Skeletal muscle satellite cell (primary cell): ENCODE data around the gene RIOK3.
A peak's percentile ranks its signal among the peaks of the same experiment; 100 is the strongest.

Experiments used
- H3K27me3 ChIP-seq: 2 replicates; pipeline ENCODE4 v1.7.0; 2013; ENCODE audit warnings: low read length; ENCODE audit not compliant: control insufficient read depth, insufficient read depth
- H3K36me3 ChIP-seq: 2 replicates; pipeline ENCODE4 v1.7.0; 2013; ENCODE audit warnings: mild to moderate bottlenecking, control low read depth, low read length; ENCODE audit not compliant: insufficient read depth
- H3K4me1 ChIP-seq: 2 replicates; pipeline ENCODE4 v1.7.0; 2013; ENCODE audit warnings: low read length; ENCODE audit not compliant: control insufficient read depth, insufficient read depth
- H3K4me2 ChIP-seq: 2 replicates; pipeline ENCODE4 v1.7.0; 2013; ENCODE audit warnings: mild to moderate bottlenecking, low read length
- H3K4me3 ChIP-seq: 2 replicates; pipeline ENCODE4 v1.7.0; 2013; ENCODE audit warnings: low read length
- H3K9ac ChIP-seq: 2 replicates; pipeline ENCODE4 v1.7.0; 2013; ENCODE audit warnings: mild to moderate bottlenecking, low read depth, low read length, moderate library complexity
- H3K9me3 ChIP-seq: replicated peaks from 2 replicates; pipeline ENCODE4 v1.7.0; 2013; ENCODE audit warnings: mild to moderate bottlenecking, control low read depth, low read length

The RIOK3 gene

DNA sequence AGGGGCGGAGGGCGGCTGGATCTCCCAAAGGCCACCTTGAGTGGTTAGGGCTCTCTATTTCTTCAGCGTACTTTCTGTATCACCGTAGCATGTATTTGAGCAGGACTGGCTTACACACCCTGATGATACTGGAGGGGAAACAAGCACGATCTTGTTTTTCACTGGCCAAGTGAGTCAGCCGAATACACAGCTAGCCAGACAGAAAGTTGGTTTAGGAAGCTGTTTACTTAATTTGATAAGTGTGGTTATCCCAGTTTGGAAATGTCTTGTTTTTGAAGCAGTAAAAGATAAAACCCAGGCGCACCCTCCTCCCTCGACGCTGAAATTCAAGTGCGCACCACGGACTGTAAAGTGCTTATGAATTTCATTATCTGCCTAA is 582 bp downstream of the RIOK3 start:
- H3K4me3 ChIP-seq: peak overlapping the region; percentile 99
- H3K9ac ChIP-seq: peak overlapping the region; percentile 99
- H3K9me3 ChIP-seq: no peaks in the 10 kb centered on the region
- H3K36me3 ChIP-seq: peaks cover 14% of the 10 kb centered on the region
- H3K27me3 ChIP-seq: no peaks in the 10 kb centered on the region
- peak overlapping the region; percentile 96 for H3K4me2 ChIP-seq
- H3K4me1 ChIP-seq: peaks cover 16% of the 10 kb centered on the region

DNA sequence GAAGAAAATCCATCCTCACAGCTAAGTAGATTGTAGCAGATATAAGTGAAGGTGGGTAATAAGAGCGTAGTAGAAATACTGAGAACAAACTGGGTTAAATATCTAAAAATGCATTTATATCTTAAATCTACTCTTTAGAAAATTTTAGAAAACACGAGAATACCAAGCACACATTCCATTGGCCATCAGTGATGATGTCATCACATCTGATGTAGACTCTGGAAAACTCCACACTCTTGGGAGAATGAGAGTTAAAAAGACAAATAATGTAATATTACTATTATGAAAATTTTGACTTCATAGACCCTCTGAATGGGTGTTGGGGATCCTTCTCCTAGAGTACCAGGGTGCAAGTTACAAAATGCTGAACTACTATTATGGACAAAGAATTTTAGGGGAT is 3.7 kb downstream of the RIOK3 start:
- H3K9me3 ChIP-seq: no peaks in the 10 kb centered on the region
- H3K4me1 ChIP-seq: peaks cover 20% of the 10 kb centered on the region
- H3K4me2 ChIP-seq: no peak overlapping the region
- no peaks in the 10 kb centered on the region for H3K27me3 ChIP-seq
- peaks cover 19% of the 10 kb centered on the region for H3K36me3 ChIP-seq
- H3K4me3 ChIP-seq: no peak overlapping the region
- H3K9ac ChIP-seq: no peak overlapping the region

DNA sequence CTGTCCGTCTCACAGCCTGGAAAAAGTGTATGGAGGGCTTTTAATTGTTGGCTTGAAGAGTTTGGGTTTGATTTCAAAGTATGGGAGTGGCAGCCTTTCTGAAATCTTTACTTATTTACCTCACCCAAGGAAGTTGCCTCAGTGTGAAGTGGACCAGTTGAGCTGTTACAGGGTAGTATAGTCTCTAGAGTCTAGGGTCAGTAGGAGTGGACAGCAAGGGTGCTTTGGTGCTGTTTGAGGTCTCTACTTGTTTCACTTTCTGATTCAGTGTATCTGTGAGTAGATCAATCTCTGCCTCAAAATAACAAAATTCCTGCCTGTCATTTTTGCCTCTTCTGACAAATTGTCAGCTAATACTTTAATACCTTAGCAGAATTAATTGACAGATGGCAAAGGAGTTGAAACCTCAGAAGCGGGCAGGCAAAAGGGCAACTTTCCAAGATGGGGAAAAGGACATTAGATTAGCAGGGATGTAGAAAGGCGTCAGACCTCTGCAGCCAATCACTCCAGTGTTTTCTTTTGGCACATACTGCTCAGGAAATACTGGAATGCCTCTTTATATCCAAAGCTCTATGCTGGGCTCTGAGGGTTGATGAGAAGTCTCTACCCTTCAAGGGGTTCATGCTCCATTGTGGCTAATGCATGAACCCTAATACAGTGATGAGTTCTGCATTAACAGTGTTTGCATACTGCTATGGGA is 5.9 kb downstream of the RIOK3 start:
- peaks cover 33% of the 10 kb centered on the region for H3K36me3 ChIP-seq

DNA sequence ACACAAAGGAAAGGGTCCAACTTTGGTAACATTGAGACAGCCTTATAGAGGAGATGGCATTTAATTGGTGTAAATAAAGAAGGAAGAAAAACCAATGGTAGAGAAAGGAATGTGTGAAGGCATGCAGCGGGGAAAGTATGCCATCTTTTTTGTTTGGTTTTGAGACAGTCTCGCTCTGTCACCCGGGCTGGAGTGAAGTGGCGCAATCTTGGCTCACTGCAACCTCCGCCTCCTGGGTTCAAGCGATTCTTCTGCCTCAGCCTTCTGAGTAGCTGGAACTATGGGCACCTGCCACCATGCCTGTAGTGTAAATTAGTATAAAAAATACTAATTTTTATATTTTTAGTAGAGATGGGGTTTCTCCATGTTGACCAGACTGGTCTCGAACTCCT is 6.4 kb downstream of the RIOK3 start:
- peaks cover 38% of the 10 kb centered on the region for H3K36me3 ChIP-seq
- H3K9me3 ChIP-seq: no peaks in the 10 kb centered on the region
- no peaks in the 10 kb centered on the region for H3K27me3 ChIP-seq
- peaks cover 10% of the 10 kb centered on the region for H3K4me1 ChIP-seq
- H3K4me3 ChIP-seq: no peak overlapping the region
- H3K4me2 ChIP-seq: no peak overlapping the region
- H3K9ac ChIP-seq: no peak overlapping the region

More for the DNA sequence above, 5.9 kb downstream of the RIOK3 start:
- H3K4me1 ChIP-seq: peaks cover 13% of the 10 kb centered on the region
- no peak overlapping the region for H3K4me2 ChIP-seq
- no peaks in the 10 kb centered on the region for H3K9me3 ChIP-seq
- no peaks in the 10 kb centered on the region for H3K27me3 ChIP-seq
- H3K4me3 ChIP-seq: no peak overlapping the region
- H3K9ac ChIP-seq: no peak overlapping the region

DNA sequence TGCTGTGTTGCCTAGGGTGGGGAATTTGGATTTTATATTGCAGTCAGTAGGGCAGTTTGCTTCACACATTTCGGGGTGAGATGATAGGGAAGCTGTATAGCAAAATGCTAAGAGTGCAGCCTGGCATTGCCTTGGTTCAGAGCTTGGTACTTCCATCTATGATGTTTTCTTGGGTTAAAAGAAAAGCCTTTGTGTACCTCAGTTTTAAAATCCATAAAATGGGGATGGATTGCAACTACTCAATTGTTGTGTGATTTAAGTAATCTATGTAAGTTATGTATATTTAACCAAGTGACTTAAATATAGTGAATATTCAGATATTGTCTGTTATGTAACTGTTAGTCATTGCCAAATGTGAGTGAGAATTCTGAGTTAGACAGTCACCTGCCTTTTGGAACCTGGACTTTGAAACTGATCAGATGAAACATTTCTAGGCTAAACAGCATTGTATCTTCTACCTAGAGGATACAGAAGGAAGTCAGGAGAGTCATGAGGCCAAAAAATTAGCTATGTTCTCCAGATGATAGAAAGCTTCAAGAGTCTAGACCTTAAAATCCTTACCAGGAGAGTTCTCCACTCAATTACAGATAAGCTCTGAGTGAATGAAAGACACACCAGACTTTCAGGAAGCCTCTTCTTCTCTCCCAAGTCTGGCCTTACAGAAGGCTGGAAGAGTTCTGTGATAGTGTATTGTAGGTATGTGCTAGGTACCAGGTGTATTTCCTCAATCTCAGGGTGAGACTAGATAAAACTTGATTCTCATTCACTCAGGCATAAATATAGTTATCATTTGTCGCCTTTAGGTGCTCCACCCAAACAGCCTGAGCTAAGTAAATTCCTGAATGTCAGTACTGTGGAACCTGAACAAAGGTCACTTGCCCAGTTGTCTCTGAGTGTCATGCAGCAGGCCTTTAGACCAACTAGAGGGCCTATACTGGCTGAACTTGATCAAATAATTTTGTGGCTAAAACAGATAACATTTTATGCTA is 7.5 kb downstream of the RIOK3 start:
- H3K4me3 ChIP-seq: no peak overlapping the region
- H3K9ac ChIP-seq: no peak overlapping the region
- peaks cover 47% of the 10 kb centered on the region for H3K36me3 ChIP-seq
- no peaks in the 10 kb centered on the region for H3K27me3 ChIP-seq
- H3K4me2 ChIP-seq: no peak overlapping the region
- H3K9me3 ChIP-seq: no peaks in the 10 kb centered on the region
- peaks cover 4% of the 10 kb centered on the region for H3K4me1 ChIP-seq

DNA sequence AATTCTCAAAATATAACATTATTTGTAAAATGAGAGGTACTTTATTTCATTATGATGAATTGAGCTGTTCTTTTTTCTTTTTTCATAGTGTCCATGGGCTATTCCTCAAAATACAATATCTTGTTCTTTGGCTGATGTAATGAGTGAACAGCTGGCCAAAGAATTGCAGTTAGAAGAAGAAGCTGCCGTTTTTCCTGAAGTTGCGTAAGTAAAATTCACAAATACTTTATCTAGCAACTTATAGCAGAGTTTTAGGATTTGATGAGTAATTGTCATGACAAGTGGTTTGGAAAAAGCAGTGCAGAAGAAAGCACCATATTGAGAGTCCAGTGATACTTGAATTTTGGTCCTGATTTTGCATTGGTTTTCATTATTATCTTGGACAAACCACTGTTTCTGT is 9.8 kb downstream of the RIOK3 start:
- peaks cover 55% of the 10 kb centered on the region for H3K36me3 ChIP-seq
- no peaks in the 10 kb centered on the region for H3K9me3 ChIP-seq
- H3K4me3 ChIP-seq: no peak overlapping the region

DNA sequence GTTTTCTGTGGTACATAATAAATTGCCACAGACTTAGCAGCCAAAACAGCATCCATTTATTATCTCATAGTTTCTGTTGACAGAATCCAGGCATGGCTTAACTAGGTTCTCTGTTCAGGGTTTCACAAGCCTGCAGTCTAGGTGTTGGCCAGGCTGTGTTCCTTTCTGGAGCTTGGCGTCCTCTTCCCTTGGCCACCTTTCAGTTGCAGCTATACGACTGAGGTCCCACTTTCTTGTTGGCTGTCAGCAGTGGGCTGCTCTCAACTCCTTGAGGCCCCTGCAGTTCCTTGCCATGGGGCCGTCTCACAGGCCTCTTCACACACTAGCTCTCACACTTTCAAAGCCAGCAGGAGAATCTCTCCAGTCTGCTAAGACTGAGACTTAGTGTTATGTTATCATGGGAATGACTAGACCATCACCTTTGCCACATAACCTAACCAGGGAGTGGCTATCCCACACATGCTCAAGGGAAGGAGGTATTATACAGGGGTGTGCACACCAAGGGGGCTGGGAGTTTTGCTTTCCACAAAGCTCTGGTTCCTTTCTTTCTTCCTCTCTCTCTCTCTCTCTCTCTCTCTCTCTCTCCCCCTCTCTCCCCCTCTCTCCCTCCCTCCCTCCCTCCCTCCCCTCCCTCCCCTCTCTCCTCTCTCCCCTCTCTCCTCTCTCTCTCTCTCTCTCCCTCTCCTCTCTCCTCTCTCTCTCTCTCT is 15.8 kb downstream of the RIOK3 start:
- Histone ChIP-seq H3K4me1 (no peaks in the 10 kb centered on the region), H3K9ac (no peak overlapping the region), H3K27me3 (no peaks in the 10 kb centered on the region), H3K4me2 (no peak overlapping the region), H3K4me3 (no peak overlapping the region), H3K9me3 (no peaks in the 10 kb centered on the region), H3K36me3 (peaks cover 78% of the 10 kb centered on the region)

More for the DNA sequence above, 9.8 kb downstream of the RIOK3 start:
- no peak overlapping the region for H3K9ac ChIP-seq
- peaks cover 4% of the 10 kb centered on the region for H3K4me1 ChIP-seq
- no peak overlapping the region for H3K4me2 ChIP-seq
- no peaks in the 10 kb centered on the region for H3K27me3 ChIP-seq

DNA sequence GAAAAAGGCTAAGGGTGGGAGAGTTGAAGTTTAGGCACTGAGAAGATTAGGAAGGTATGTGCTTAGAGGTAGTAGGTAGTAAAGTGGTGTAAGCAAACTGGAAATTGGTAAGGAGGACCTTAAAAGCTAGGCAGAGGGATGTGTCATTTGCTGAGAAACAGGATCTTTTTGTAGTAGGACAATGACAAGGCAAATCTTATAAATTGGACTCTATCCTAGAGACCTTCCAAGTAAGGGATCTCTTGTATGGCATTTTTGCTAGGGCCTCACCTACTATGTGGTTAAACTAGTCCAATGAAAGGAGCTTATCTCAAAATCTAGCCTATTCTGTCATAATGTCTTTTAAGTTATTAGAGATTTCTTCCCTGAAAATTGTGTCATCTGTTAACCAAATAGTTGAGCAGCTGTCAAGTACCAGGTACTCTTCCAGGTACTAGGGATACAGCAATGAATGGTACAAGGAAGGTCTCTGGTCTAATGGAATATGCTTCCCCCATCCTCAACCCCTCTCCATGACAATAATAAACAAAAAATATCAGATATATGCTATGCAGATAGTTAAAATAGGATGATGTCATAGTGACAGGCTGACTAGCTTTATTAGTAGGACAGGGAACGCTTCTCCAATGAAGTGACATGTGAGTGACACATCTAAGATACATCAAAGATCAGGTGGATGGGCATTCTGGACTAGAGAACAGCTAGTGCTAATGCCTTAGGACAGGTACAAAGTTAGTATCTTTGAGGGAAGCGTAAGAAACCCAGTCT is 17.7 kb downstream of the RIOK3 start:
- Histone ChIP-seq H3K4me3 (no peak overlapping the region), H3K27me3 (no peaks in the 10 kb centered on the region), H3K9ac (no peak overlapping the region), H3K9me3 (no peaks in the 10 kb centered on the region), H3K4me1 (no peaks in the 10 kb centered on the region), H3K4me2 (no peak overlapping the region), H3K36me3 (peaks cover 76% of the 10 kb centered on the region)

DNA sequence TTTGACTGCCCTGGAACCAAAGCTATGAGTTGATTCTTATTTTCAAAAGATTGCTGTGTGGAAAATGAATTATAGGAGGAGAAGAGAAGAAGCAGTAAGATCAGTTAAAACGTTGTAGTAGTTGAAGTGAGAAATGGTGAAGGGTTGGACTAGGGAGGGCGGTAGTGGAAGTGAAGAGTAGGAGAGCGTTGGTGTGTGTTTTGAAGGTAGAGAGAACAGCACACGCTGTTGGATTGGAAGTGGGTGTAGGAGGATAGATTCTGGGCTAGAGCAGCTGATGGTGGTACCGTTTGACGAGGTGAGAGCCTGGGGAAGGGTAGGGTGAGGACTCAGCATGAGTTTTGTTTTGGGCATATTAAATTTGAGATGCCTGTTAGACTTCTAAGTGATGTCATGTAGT is 18.4 kb downstream of the RIOK3 start:
- H3K27me3 ChIP-seq: no peaks in the 10 kb centered on the region
- H3K4me3 ChIP-seq: no peak overlapping the region
- no peaks in the 10 kb centered on the region for H3K4me1 ChIP-seq
- no peaks in the 10 kb centered on the region for H3K9me3 ChIP-seq
- H3K9ac ChIP-seq: no peak overlapping the region
- peaks cover 74% of the 10 kb centered on the region for H3K36me3 ChIP-seq
- no peak overlapping the region for H3K4me2 ChIP-seq

DNA sequence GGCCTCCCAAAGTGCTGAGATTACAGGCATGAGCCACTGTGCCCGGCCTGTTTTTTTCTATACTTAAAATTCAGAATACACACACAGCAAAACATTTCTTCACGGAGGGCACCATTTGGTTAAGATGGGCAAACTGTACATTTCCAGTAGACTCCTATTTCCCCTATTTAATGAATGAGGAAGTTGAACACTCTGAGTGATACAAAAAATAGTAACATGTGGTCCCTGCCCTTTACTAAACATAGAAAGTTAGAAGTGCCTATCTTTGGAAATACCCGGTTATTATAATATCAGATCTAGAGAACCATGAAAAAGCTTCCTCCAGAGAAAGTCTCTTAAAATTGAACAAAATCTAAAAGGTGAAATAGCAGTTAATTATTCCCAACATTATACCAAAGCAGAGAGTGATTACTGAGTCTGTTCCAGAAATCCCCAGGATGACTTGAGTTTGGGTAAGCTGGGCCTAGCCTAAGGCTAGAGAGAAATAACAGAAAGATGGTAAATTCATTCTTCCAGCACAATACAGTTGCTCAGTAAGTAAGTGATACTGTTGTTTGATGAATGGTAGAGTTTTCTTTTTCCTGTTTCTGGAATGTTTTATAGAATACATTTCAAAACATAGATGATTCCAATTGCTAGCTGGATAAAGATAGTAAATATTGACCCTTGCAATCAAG is 26.9 kb downstream of the RIOK3 start:
- no peak overlapping the region for H3K4me2 ChIP-seq
- H3K4me1 ChIP-seq: no peaks in the 10 kb centered on the region
- no peak overlapping the region for H3K4me3 ChIP-seq
- no peaks in the 10 kb centered on the region for H3K9me3 ChIP-seq
- H3K9ac ChIP-seq: no peak overlapping the region
- peaks cover 56% of the 10 kb centered on the region for H3K36me3 ChIP-seq
- H3K27me3 ChIP-seq: no peaks in the 10 kb centered on the region
